HepG2 (cell line): ENCODE results near the gene SIAH2.

Source experiments
- AFF4 ChIP-seq: sonication (generic); formaldehyde crosslinking; IDR thresholded peaks from 2 replicates; pipeline ENCODE4 v1.4.0; 2020; ENCODE audit warnings: missing genetic modification reagents
- BCL6 ChIP-seq: IDR thresholded peaks from 2 replicates; pipeline ENCODE4 v1.6.1; 2016; ENCODE audit warnings: missing genetic modification reagents, missing compliant biosample characterization
- CTCF ChIP-seq: sonication (generic); formaldehyde crosslinking; IDR thresholded peaks from 2 replicates; pipeline ENCODE4 v1.5.0; 2020; ENCODE audit warnings: mild to moderate bottlenecking, missing genetic modification reagents, moderate library complexity
- KDM4B ChIP-seq: sonication (generic); formaldehyde crosslinking; IDR thresholded peaks from 2 replicates; pipeline ENCODE4 v1.4.0; 2020; ENCODE audit warnings: missing genetic modification reagents
- MYC ChIP-seq: sonication (generic); formaldehyde crosslinking; IDR thresholded peaks from 2 replicates; pipeline ENCODE4 v1.9.0; 2021; ENCODE audit warnings: missing genetic modification reagents, borderline replicate concordance
- NR2F1 ChIP-seq, 2 experiments: fragments of 450-650 bp in 1 of 2; formaldehyde crosslinking in 1 of 2; IDR thresholded peaks; 2 replicates each; pipeline versions ENCODE4 v1.5.0 to v1.6.1; 2016 to 2020; ENCODE audit warnings: mild to moderate bottlenecking in 1 of 2, missing compliant biosample characterization in 1 of 2, missing genetic modification reagents in 1 of 2, moderate library complexity in 1 of 2
- USF2 ChIP-seq, 2 experiments: sonication (generic) in 1 of 2; formaldehyde crosslinking in 1 of 2; IDR thresholded peaks; 2 replicates each; pipeline versions ENCODE4 v1.5.1 to v1.6.1; 2011 to 2020; ENCODE audit warnings: borderline replicate concordance in 1 of 2, low read depth in 1 of 2, low read length in 1 of 2, mild to moderate bottlenecking in 1 of 2, missing genetic modification reagents in 1 of 2, moderate library complexity in 1 of 2
- ZNF430 ChIP-seq: sonication (generic); formaldehyde crosslinking; IDR thresholded peaks from 2 replicates; pipeline ENCODE4 v1.9.0; 2021; ENCODE audit warnings: mild to moderate bottlenecking, missing genetic modification reagents
- ZNF841 ChIP-seq: sonication (generic); formaldehyde crosslinking; IDR thresholded peaks from 2 replicates; pipeline ENCODE4 v1.8.1; 2023; ENCODE audit warnings: missing genetic modification reagents, borderline replicate concordance

- no peak for TF ChIP-seq KDM4B (CRISPR knock-in tag)
- TF ChIP-seq ZNF841 (CRISPR knock-in tag): no peak
- TF ChIP-seq MYC: no peak
- no peak for TF ChIP-seq USF2 (IDR thresholded peaks at IDR 0.05; ENCODE audit: low read depth, low read length)
- TF ChIP-seq USF2 (CRISPR knock-in tag; IDR thresholded peaks at IDR 0.05; ENCODE audit: borderline replicate concordance): no peak
- TF ChIP-seq CTCF: no peak
- no peak for TF ChIP-seq BCL6 (CRISPR knock-in tag)
- TF ChIP-seq AFF4 (CRISPR knock-in tag): no peak
- no peak for TF ChIP-seq ZNF430 (CRISPR knock-in tag)
- no peak for TF ChIP-seq NR2F1 (CRISPR knock-in tag; IDR thresholded peaks at IDR 0.05)
These were observed 3.0 kb downstream of the SIAH2 start for GRCh38 chr3:150759947-150760346.
